ENCODE measurements around the gene KCNQ1.
"Not testable (repeated sequence)": the region's sequence is repeated elsewhere in the genome, so short reads cannot be mapped to it uniquely, and the experiment has no call there.

The KCNQ1 gene

GRCh38 chr11:2472428-2473186 lies 27.8 kb downstream of the KCNQ1 start:
- H3K4me3 ChIP-seq (ENCODE audit: low read depth, low read length): no peak overlapping the region
- no peak for TF ChIP-seq CTCF (IDR thresholded peaks at IDR 0.05; ENCODE audit: borderline replicate concordance, insufficient read depth, low read depth, low read length)

DNA sequence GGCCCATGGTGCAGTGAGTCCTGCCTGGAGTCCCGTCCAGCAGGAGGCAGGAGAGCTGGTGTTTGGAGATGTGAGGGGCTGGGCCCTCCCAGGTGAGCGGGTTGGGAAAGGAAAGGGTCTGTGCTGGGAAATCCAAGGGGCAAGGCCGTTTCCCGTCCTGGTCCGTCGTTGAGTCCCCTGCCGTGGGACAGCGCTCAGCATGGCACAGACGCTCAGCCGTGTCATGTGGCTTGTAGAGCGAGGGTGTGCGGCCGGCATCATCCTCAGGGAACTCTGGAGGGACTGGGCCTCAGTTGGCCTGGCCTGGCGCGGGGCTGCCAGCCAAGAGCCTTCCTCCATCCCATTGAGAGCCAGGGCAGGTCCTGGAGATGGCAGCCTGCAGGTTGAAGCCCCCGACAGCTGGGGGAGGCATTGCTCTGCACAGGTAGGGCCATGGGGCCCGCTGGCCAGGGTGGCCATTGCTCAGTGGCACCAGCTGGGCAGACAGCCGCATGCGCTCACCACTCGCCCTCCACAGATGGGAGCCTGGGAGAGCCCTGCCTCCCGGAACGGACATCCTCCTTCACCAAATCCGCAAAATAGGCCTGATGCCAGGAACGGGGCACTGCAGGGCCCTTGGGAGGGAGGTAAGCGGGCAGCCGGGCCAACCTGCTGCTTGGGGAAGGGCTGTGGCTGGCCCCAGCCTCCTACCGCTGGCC lies 28.7 kb downstream of the KCNQ1 start:
- H3K4me3 ChIP-seq (ENCODE audit: low read depth, low read length): no peak overlapping the region
- no peak for TF ChIP-seq CTCF (IDR thresholded peaks at IDR 0.05; ENCODE audit: borderline replicate concordance, insufficient read depth, low read depth, low read length)

DNA sequence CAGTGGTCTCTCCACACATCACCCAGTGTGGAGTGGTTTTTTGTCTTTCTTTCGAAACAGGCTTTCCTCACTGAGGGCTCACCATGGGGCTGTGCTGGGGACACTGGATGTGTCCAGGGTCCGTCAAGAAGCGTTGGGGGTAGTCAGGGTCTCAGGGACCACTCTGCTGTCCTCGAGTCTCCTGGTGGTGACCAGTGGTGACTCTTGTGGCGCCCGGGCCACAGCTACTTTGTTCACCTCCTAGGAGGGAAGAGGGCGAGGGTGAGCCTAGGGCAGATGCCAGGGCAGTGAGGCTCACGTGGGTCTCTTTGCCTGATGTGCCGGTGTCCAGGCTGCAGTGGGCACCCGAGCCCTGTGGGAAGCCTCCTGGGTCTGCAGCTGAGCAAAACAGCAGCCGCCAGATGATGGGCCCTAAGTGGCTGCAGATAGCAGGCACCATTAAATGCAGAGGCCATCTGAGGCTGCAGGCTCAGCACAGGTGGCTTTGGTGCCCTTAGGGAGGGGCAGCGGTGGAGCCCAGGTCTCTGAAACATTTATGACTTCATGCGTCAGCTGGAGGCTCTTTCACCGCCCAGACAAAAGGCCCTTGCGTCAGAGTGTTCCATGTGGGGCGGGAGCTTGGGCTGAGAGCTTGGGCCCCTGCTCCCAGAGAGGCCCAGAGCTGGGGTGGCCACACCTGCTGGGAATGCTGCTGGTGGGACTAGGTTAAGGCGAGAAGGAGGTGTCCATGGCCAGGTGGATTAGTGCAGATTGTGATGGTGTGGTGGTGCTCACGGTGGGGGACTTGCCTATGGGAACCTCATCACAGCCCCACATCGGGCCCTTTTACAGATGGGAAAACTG lies 29.5 kb downstream of the KCNQ1 start:
- TF ChIP-seq CTCF (IDR thresholded peaks at IDR 0.05; ENCODE audit: borderline replicate concordance, insufficient read depth, low read depth, low read length): no peak
- no peak overlapping the region for H3K4me3 ChIP-seq (ENCODE audit: low read depth, low read length)

- no peak overlapping the region for H3K4me3 ChIP-seq (ENCODE audit: low read depth, low read length)
- TF ChIP-seq CTCF (IDR thresholded peaks at IDR 0.05; ENCODE audit: borderline replicate concordance, insufficient read depth, low read depth, low read length): no peak
These were observed 30.5 kb downstream of the KCNQ1 start for GRCh38 chr11:2475136-2475918.

GRCh38 chr11:2477254-2477653 lies 32.4 kb downstream of the KCNQ1 start:
- H3K4me3 ChIP-seq (ENCODE audit: low read depth, low read length): no peak overlapping the region
- TF ChIP-seq CTCF (IDR thresholded peaks at IDR 0.05; ENCODE audit: borderline replicate concordance, insufficient read depth, low read depth, low read length): no peak

- no peak for TF ChIP-seq CTCF (IDR thresholded peaks at IDR 0.05; ENCODE audit: borderline replicate concordance, insufficient read depth, low read depth, low read length)
- H3K4me3 ChIP-seq (ENCODE audit: low read depth, low read length): no peak overlapping the region
These were observed 33.1 kb downstream of the KCNQ1 start for GRCh38 chr11:2477936-2478335.

DNA sequence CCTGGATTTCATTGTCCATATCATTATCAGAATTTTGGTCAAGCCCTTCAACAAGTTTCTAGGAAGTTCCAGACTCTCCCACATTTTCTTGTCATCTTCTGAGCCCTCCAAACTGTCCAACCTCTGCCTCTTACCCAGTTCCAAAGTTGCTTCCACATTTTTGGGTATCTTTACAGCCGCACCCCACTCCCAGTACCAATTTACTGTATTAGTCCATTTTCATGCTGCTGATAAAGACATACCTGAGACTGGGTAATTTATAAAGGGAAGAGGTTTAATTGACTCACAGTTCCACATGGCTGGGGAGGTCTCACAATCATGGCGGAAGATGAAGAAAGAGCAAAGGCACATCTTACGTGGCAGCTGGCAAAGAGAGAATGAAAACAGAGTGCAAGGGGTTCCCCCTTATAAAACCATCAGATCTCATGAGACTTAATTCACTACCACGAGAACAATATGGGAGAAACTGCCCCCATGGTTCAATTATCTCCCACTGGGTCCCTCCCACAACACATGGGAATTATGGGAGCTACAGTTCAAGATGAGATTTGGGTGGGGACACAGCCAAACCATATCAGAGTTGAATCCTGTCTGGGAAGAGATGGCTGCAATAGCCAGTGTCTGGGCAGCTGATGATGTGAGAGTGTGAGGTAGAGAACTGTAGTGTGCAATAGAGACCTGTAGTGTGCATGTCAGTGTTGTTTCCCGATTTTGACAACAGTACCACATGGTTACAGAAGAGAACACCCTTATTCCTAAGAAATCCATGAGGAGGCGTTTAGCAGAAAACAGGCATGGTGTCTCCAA lies 35.5 kb downstream of the KCNQ1 start:
- not testable (repeated sequence) for H3K4me3 ChIP-seq (ENCODE audit: low read depth, low read length)

Measured in GM12875 (cell line).